ENCODE data around the gene RNF220.

- no peak for TF ChIP-seq CTCF (IDR thresholded peaks at IDR 0.05; ENCODE audit: low read depth, low read length, poor library complexity, severe bottlenecking)
- no peak for TF ChIP-seq EZH2phosphoT487 (IDR thresholded peaks at IDR 0.05; ENCODE audit: borderline replicate concordance, low read length)
Measured at GRCh38 chr1:44513111-44513510, 108.1 kb downstream of the RNF220 start.
